HG03565 (cell line): ENCODE results near the gene TLX3.
A peak's percentile ranks its signal among the peaks of the same experiment; 100 is the strongest.
"Not testable (repeated sequence)": the region's sequence is repeated elsewhere in the genome, so short reads cannot be mapped to it uniquely, and the experiment has no call there.

Experiments
- ATAC-seq: cut with Tn5 transposase; IDR thresholded peaks from one replicate; pipeline ENCODE4 v1.9.1; 2021; ENCODE audit warnings: mild to moderate bottlenecking, moderate library complexity; ENCODE audit not compliant: unreplicated experiment

Gene TLX3

DNA sequence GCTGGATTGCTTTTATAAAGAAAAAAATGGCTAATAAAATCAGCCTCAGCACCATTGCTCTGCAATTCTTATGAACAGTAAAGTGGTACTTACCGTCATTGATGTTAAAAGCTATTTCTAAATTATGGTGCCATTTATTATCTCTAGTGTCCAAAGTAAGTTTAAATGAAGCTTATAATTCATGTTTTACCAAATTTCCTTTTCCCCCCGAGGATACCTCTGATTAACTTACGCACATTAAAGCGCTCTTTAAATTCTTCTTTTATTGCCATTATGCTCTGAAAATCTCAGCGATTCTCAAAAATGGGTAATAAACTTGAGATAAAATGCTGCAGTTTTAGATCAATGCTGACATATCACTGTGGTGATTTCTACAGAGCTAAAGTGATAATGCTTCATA lies 13.5 kb downstream of the TLX3 start:
- no peak for ATAC-seq

DNA sequence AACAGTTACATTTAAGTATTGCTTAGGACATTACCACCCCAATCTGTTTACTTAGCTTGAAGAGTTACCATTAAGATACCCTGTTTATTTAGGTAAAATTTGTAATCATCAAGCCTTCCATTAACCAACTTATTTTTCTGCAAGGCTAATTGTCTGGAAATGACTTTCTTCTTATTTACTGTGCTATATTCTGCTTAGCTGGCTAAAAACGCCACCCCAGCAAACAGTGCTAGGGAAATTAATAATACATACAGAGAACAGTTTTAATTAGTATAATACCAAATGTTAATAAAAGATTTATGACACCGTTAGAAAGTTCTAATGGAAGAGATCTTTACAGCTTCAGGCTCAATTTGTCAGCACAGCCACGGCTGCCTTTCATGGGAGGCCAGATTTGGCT lies 14.0 kb downstream of the TLX3 start:
- ATAC-seq, result no peak

DNA sequence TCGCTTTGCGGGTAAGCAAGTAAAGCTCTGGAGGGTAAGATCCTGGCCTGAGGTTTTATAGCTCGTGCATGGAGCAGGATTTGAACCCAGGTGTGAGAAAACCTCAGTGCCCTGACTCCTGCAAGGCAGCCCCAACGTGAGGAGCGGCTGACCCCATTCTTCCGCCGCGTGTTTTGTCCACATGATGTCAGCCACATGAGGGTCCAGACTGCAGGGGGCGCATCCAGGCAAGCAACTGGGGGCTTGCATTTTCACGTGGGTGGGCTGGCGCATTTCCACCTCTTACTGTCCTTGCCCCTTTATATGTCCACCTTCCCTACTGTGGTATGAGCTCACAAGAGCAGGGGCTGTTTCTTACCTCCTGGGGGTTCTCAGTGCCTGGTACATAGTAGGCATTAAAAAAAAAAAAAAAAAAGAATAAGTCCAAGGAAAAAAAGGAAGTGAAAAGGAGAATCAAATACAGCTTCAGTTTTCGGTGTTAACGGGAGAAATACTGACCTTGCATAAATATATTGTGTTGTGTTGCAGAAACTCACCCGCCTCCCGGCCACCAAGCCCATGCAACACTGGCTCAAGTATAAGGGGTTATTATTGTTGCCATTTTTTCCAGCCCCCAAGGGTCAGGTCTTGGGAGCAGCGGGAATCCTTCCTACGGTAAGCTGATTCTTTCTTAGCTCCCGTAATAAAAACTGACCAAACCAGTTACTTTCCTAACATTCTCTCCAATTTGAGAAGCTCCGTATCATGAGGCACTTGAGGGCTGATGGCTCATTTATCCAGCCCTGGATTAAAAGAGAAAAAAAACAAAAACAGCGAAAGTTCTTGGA lies 15.0 kb downstream of the TLX3 start:
- no peak for ATAC-seq

DNA sequence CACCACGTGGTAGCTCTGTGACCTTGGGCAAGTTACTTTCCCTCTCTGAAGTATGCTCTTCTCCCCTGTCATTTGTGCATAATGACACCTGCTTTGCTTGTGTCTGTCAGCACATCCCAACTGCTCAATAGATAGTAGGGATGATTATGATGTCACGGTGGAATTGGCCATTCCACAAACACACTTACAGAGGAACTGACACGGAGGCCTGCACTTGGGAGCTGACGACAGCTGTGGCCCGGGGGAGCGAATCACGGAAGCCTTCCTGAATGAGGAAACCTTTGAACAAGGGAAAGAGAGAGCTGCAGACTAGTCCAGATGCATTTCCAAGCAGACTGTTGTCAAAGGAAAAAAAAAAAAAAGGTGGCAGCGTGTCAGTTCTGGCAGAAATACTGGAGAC lies 21.0 kb downstream of the TLX3 start:
- ATAC-seq, result no peak

GRCh38 chr5:171335616-171336015 lies 26.6 kb downstream of the TLX3 start:
- ATAC-seq, result no peak

DNA sequence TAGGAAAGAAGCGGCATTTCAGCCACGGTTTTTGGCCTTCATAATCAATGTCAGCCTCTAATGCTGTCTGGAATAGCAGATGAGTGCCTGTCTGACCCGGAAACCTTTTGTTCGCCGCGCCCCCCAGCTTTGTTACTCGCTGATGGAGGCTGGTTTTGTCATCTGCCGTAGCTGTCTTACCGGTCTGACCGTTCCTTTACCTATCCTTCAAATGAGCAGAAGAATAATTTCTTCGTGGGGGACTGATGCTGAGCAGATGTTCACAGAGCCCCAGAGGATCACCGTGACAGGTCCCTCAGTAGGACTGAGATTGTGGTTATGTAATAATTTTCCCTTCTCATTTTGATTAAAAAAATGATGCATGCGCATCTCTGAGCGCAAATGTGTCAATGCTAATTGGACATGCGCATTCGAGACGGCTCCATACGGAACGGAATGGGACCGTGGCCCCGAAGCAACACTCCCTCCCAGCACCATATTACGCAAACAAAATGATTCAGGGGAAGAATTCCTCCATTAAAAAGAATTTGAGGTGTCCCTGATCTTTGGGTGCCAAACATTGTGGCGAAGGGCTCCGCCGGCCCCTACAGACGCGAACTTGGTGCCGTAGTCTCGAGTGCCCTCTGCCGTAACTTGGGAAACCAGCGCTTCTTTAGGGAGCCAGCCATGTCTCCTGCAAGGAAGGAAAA lies 27.6 kb downstream of the TLX3 start:
- ATAC-seq, result no peak

DNA sequence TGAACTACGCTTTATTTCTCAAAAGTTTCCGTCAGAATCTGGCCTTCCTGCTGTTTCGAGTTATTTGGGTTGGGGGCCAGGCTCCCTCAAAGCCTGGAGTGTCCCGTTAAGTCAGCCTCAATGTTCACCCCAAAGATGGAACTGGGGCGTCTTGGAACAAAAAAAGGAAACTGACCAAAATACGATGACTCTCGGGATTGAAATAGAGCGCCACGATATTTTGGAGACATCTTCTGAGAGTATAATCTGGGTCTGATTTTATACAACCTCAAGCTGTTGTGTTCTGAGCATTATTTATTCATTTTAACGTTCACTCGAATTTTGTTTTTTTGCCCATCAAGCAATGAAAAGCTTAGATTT lies 28.1 kb downstream of the TLX3 start:
- ATAC-seq, result no peak

GRCh38 chr5:171340042-171340441 lies 31.0 kb downstream of the TLX3 start:
- ATAC-seq, result no peak

GRCh38 chr5:171340491-171340890 lies 31.4 kb downstream of the TLX3 start:
- no peak for ATAC-seq

- ATAC-seq, result peak; percentile 59
Observed at GRCh38 chr5:171342362-171343111, 33.5 kb downstream of the TLX3 start.

- ATAC-seq, result no peak
Observed at GRCh38 chr5:171344936-171345608, 36.0 kb downstream of the TLX3 start.

DNA sequence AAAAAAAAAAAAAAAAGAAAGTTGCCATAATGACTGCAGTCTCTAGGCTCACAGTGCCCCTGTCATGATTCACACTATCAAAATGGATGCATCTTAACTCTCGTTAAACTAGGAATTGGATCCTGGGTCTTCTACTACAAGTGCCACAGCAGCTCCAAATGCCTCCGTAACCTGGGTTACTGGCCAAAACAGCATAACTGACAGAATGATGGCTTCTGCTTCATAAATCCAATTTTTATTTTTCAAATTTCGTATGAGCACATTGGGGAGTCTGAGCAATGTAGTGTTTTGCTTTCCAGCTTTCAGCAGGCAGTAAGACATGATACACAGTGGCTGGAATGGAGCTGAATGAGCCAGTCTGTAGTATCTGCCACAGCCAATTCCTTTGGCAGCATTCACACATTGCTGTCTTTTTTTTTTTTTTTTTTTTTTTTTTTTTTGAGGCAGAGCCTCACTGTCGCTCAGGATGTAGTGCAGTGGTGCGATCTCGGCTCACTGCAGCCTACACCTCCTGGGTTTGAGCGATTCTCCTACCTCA lies 42.6 kb downstream of the TLX3 start:
- ATAC-seq, result no peak

GRCh38 chr5:171355302-171355724 lies 46.3 kb downstream of the TLX3 start:
- peak; percentile 93 for ATAC-seq

DNA sequence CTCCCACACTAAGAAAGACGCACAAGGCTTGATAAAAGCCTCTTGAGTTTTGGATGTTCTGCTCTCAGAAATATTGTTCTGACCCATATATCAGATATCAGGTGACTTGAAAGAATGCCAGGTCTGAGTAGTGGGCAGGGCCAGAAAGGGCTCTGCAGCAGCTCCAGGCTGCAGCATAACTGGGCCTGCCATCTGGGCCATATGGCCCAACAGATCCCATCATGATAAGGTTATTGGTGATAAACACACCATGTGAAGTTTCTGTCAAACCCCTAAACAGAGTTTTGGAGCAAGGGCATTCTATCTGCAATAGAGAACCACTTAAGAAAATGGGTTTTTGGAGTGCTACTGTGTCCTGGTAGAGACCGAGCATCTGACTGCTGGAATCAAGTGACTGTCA lies 48.8 kb downstream of the TLX3 start:
- ATAC-seq, result no peak

GRCh38 chr5:171361151-171361550 lies 52.1 kb downstream of the TLX3 start:
- not testable (repeated sequence) for ATAC-seq
